SK-N-SH treated with all-trans-retinoic acid at 6 μM for 48 hours (cell line): Measurements from ENCODE around the gene UBA3.

Experiments
- ATAC-seq: fragments of 200-7000 bp; cut with Tn5 transposase; 3 replicates; pipeline ENCODE4 v1.9.1; 2020; ENCODE audit warnings: mild to moderate bottlenecking, moderate library complexity
- ARNTL ChIP-seq: fragments of 450-650 bp; formaldehyde crosslinking; IDR thresholded peaks from 2 replicates; pipeline ENCODE4 v1.5.0; 2020; ENCODE audit warnings: low read depth, mild to moderate bottlenecking, moderate library complexity, borderline replicate concordance
- BACH2 ChIP-seq: fragments of 250-450 bp; sonication (Bioruptor Pico); IDR thresholded peaks from 2 replicates; pipeline ENCODE4 v1.9.0; 2021; ENCODE audit warnings: mild to moderate bottlenecking, borderline replicate concordance
- CSDC2 ChIP-seq: fragments of 250-450 bp; sonication (Bioruptor Pico); IDR thresholded peaks from 2 replicates; pipeline ENCODE4 v1.5.0; 2020; ENCODE audit warnings: mild to moderate bottlenecking, moderate library complexity
- ESRRG ChIP-seq: fragments of 250-450 bp; sonication (Bioruptor Pico); IDR thresholded peaks from 2 replicates; pipeline ENCODE4 v1.6.1; 2021; ENCODE audit warnings: mild to moderate bottlenecking
- GLIS3 ChIP-seq: fragments of 250-450 bp; sonication (Bioruptor Pico); IDR thresholded peaks from 2 replicates; pipeline ENCODE4 v1.5.0; 2020; ENCODE audit warnings: mild to moderate bottlenecking, moderate library complexity
- ISL1 ChIP-seq: fragments of 250-450 bp; sonication (Bioruptor Pico); IDR thresholded peaks from 2 replicates; pipeline ENCODE4 v2.1.2; 2022; ENCODE audit warnings: mild to moderate bottlenecking, moderate library complexity
- OSR1 ChIP-seq: fragments of 250-450 bp; sonication (Bioruptor Pico); IDR thresholded peaks from 2 replicates; pipeline ENCODE4 v1.8.0; 2022; ENCODE audit warnings: moderate library complexity, mild to moderate bottlenecking, inconsistent platforms
- PPARA ChIP-seq: fragments of 250-450 bp; sonication (Bioruptor Pico); IDR thresholded peaks from 2 replicates; pipeline ENCODE4 v1.5.0; 2020; ENCODE audit warnings: mild to moderate bottlenecking, borderline replicate concordance
- RARB ChIP-seq: fragments of 250-450 bp; sonication (Bioruptor Pico); IDR thresholded peaks from 2 replicates; pipeline ENCODE4 v1.8.0; 2021; ENCODE audit warnings: mild to moderate bottlenecking, moderate library complexity
- SNAI2 ChIP-seq: fragments of 250-450 bp; sonication (Bioruptor Pico); IDR thresholded peaks from 2 replicates; pipeline ENCODE4 v1.5.0; 2020; ENCODE audit warnings: mild to moderate bottlenecking, moderate library complexity
- TCF4 ChIP-seq: fragments of 250-450 bp; sonication (Bioruptor Pico); IDR thresholded peaks from 2 replicates; pipeline ENCODE4 v1.8.0; 2021; ENCODE audit warnings: mild to moderate bottlenecking, moderate library complexity, borderline replicate concordance
- TOX ChIP-seq: fragments of 250-450 bp; sonication (Bioruptor Pico); IDR thresholded peaks from 2 replicates; pipeline ENCODE4 v1.8.0; 2021; ENCODE audit warnings: mild to moderate bottlenecking, moderate library complexity, borderline replicate concordance
- ZC3H10 ChIP-seq: fragments of 250-450 bp; sonication (Bioruptor Pico); IDR thresholded peaks from 2 replicates; pipeline ENCODE4 v1.5.1; 2021; ENCODE audit warnings: mild to moderate bottlenecking, moderate library complexity
- ZFP3 ChIP-seq: fragments of 250-450 bp; sonication (Bioruptor Pico); IDR thresholded peaks from 2 replicates; pipeline ENCODE4 v1.5.0; 2020; ENCODE audit warnings: mild to moderate bottlenecking, moderate library complexity
- ZFP30 ChIP-seq: fragments of 450-650 bp; formaldehyde crosslinking; IDR thresholded peaks from 2 replicates; pipeline ENCODE4 v1.5.0; 2022; ENCODE audit warnings: mild to moderate bottlenecking, moderate library complexity
- ZNF565 ChIP-seq: fragments of 450-650 bp; formaldehyde crosslinking; conservative IDR thresholded peaks from 2 replicates; pipeline ENCODE4 v1.5.0; 2020; ENCODE audit warnings: low read depth, mild to moderate bottlenecking, moderate library complexity
- ZNF70 ChIP-seq: fragments of 450-650 bp; formaldehyde crosslinking; IDR thresholded peaks from 2 replicates; pipeline ENCODE4 v1.5.0; 2020; ENCODE audit warnings: mild to moderate bottlenecking, moderate library complexity
- ZNF8 ChIP-seq: fragments of 450-650 bp; formaldehyde crosslinking; IDR thresholded peaks from 2 replicates; pipeline ENCODE4 v1.5.0; 2020; ENCODE audit warnings: mild to moderate bottlenecking, moderate library complexity
- TF ChIP-seq, protein P1 (sequence below): fragments of 250-450 bp; sonication (Bioruptor Pico); IDR thresholded peaks from 2 replicates; pipeline ENCODE4 v1.8.0; 2020; ENCODE audit warnings: mild to moderate bottlenecking, moderate library complexity, borderline replicate concordance
- TF ChIP-seq, protein P2 (sequence below): fragments of 250-450 bp; sonication (Bioruptor Pico); IDR thresholded peaks from 2 replicates; pipeline ENCODE4 v1.8.0; 2021; ENCODE audit warnings: low read depth, mild to moderate bottlenecking, moderate library complexity, borderline replicate concordance
- TF ChIP-seq, protein P3 (sequence below): fragments of 250-450 bp; sonication (Bioruptor Pico); IDR thresholded peaks from 2 replicates; pipeline ENCODE4 v1.5.1; 2020; ENCODE audit warnings: low read depth, mild to moderate bottlenecking, moderate library complexity
- TF ChIP-seq, protein P4 (sequence below): fragments of 250-450 bp; sonication (Bioruptor Pico); IDR thresholded peaks from 2 replicates; pipeline ENCODE4 v1.5.0; 2020; ENCODE audit warnings: mild to moderate bottlenecking, moderate library complexity
- TF ChIP-seq, protein P5 (sequence below): fragments of 250-450 bp; sonication (Bioruptor Pico); IDR thresholded peaks from 2 replicates; pipeline ENCODE4 v1.5.1; 2021; ENCODE audit warnings: mild to moderate bottlenecking, moderate library complexity

Gene UBA3

DNA sequence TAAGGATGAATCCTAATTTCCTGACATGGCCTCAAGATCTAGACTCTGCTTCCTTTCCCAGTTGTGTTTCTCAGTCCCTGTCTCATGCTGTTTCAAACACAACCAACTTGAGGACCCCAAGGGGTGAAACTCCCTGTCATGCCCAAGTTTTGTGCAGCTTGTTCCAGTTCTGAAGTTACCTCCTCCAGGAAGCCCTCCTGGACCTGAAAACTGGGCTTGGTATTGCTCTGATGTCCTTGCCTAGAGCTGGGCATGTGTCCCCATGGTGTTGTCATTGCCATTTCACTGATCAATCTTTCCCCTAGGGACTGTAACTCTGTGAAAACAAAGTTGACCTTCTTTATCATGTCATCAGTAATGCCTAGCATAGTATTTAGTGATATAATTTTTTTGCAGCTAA is 48.3 kb upstream of the UBA3 start:
- TF ChIP-seq ZNF565 (no peak), SNAI2 (CRISPR knock-in tag) (no peak), PPARA (no peak), ESRRG (no peak), ISL1 (CRISPR knock-in tag) (no peak), ZC3H10 (no peak), TCF4 (CRISPR knock-in tag) (no peak)
- TF ChIP-seq, protein P1, sequence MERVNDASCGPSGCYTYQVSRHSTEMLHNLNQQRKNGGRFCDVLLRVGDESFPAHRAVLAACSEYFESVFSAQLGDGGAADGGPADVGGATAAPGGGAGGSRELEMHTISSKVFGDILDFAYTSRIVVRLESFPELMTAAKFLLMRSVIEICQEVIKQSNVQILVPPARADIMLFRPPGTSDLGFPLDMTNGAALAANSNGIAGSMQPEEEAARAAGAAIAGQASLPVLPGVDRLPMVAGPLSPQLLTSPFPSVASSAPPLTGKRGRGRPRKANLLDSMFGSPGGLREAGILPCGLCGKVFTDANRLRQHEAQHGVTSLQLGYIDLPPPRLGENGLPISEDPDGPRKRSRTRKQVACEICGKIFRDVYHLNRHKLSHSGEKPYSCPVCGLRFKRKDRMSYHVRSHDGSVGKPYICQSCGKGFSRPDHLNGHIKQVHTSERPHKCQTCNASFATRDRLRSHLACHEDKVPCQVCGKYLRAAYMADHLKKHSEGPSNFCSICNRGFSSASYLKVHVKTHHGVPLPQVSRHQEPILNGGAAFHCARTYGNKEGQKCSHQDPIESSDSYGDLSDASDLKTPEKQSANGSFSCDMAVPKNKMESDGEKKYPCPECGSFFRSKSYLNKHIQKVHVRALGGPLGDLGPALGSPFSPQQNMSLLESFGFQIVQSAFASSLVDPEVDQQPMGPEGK (CRISPR knock-in tag): no peak
- TF ChIP-seq, protein P2, sequence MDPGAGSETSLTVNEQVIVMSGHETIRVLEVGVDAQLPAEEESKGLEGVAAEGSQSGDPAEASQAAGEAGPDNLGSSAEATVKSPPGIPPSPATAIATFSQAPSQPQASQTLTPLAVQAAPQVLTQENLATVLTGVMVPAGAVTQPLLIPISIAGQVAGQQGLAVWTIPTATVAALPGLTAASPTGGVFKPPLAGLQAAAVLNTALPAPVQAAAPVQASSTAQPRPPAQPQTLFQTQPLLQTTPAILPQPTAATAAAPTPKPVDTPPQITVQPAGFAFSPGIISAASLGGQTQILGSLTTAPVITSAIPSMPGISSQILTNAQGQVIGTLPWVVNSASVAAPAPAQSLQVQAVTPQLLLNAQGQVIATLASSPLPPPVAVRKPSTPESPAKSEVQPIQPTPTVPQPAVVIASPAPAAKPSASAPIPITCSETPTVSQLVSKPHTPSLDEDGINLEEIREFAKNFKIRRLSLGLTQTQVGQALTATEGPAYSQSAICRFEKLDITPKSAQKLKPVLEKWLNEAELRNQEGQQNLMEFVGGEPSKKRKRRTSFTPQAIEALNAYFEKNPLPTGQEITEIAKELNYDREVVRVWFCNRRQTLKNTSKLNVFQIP (CRISPR knock-in tag): no peak

DNA sequence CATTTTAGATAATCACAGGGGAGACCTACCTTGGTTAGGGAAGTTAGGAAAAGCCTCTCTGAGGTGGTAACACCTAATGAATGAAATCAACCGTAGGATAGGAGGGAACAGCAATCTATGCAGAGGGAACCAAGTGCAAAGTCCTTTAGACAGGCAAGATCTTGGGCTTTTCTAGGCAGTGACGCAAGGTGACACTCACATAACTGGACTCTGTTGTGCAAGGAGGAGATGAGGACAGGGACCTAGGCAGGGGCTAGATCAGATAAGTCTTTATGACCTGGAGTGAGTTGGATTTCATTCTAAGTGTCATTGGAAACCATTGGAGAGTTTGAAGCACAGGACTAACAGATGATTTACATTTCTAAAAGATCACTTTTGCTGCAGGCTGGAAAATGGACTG is 46.8 kb upstream of the UBA3 start:
- no peak for TF ChIP-seq ARNTL
- TF ChIP-seq, protein P3, sequence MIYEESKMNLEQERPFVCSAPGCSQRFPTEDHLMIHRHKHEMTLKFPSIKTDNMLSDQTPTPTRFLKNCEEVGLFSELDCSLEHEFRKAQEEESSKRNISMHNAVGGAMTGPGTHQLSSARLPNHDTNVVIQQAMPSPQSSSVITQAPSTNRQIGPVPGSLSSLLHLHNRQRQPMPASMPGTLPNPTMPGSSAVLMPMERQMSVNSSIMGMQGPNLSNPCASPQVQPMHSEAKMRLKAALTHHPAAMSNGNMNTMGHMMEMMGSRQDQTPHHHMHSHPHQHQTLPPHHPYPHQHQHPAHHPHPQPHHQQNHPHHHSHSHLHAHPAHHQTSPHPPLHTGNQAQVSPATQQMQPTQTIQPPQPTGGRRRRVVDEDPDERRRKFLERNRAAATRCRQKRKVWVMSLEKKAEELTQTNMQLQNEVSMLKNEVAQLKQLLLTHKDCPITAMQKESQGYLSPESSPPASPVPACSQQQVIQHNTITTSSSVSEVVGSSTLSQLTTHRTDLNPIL: no peak
- no peak for TF ChIP-seq BACH2 (CRISPR knock-in tag)
- TF ChIP-seq, protein P1 (CRISPR knock-in tag): no peak
- no peak for ATAC-seq

More for the DNA sequence above, 48.3 kb upstream of the UBA3 start:
- no peak for ATAC-seq

DNA sequence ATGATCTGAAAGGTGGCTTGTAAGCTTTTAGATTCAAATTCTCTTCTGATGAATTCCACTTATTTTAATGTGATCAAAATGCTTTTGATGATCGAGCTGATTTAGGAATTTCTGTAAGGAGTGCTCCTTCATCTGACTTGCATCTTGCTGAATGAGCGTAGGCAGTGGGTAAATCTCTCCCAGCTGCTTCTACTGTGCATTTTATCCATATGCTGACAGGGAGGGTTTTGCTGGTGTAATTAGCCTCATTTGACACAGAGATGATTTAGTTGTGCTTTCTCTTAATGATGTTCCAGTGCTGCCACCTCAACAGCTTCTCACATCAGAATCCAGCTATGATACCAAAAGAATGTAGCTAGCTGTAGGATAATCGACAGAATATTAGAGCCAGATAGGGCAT is 46.1 kb upstream of the UBA3 start:
- TF ChIP-seq TOX: no peak
- TF ChIP-seq GLIS3: no peak
- no peak for TF ChIP-seq ZFP3 (CRISPR knock-in tag)
- no peak for TF ChIP-seq ZNF565
- no peak for TF ChIP-seq SNAI2 (CRISPR knock-in tag)
- TF ChIP-seq BACH2 (CRISPR knock-in tag): no peak
- ATAC-seq: no peak

DNA sequence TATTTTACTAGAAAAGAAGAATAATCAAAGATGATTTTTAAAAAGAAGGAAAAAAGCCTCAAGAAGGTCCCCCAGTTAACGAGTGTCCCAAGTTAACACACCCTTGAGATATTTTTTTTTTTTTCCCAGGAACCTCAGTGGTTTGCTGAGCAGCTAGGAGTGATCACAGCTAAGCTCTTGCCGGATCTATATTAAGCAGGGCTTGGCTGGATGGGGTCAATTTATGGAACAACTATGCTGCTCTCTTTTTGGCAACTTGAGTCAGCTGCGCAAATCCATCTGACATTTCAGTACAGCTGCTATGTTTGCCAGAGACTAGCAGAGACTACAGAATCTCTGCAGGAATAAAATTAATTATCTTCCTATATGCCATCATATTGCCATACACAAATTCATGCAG is 42.2 kb upstream of the UBA3 start, which contains the start of gene LMOD3:
TSS of gene LMOD3 (minus strand) at position 193 of the 400 bp plus-strand sequence. CDS start 209 bp downstream, outside the sequence.
- ATAC-seq: no peak
- TF ChIP-seq ZNF8 (CRISPR knock-in tag) (no peak), ZFP30 (CRISPR knock-in tag) (no peak), ISL1 (CRISPR knock-in tag) (no peak)
- TF ChIP-seq, all 23 proteins: peak for 0

DNA sequence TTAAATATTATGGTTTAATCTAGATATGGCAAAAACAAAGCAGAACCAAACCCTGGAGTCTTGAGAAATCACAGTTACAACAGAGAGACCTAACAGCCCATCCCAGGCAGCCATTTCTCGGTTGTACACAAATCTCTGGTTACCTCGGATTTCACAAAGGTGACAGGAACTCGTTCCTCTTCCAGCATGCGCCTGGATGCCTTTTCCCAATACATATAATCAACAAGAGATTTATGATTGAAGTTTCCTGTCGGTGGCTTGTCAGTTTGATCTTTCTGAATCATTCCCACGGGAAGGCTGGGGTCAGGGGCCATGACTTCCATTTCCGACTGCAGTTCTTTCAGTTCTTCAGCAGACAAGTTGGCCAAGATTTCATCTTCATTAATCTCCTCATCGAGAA is 41.8 kb upstream of the UBA3 start:
- no peak for ATAC-seq
- TF ChIP-seq, protein P4, sequence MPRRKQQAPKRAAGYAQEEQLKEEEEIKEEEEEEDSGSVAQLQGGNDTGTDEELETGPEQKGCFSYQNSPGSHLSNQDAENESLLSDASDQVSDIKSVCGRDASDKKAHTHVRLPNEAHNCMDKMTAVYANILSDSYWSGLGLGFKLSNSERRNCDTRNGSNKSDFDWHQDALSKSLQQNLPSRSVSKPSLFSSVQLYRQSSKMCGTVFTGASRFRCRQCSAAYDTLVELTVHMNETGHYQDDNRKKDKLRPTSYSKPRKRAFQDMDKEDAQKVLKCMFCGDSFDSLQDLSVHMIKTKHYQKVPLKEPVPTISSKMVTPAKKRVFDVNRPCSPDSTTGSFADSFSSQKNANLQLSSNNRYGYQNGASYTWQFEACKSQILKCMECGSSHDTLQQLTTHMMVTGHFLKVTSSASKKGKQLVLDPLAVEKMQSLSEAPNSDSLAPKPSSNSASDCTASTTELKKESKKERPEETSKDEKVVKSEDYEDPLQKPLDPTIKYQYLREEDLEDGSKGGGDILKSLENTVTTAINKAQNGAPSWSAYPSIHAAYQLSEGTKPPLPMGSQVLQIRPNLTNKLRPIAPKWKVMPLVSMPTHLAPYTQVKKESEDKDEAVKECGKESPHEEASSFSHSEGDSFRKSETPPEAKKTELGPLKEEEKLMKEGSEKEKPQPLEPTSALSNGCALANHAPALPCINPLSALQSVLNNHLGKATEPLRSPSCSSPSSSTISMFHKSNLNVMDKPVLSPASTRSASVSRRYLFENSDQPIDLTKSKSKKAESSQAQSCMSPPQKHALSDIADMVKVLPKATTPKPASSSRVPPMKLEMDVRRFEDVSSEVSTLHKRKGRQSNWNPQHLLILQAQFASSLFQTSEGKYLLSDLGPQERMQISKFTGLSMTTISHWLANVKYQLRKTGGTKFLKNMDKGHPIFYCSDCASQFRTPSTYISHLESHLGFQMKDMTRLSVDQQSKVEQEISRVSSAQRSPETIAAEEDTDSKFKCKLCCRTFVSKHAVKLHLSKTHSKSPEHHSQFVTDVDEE (CRISPR knock-in tag): no peak
- no peak for TF ChIP-seq ISL1 (CRISPR knock-in tag)
- TF ChIP-seq TCF4 (CRISPR knock-in tag): no peak
- no peak for TF ChIP-seq ESRRG
- no peak for TF ChIP-seq GLIS3
- TF ChIP-seq ZFP30 (CRISPR knock-in tag): no peak
- TF ChIP-seq SNAI2 (CRISPR knock-in tag): no peak
- no peak for TF ChIP-seq CSDC2 (CRISPR knock-in tag)
- TF ChIP-seq TOX: no peak
- no peak for TF ChIP-seq ZC3H10
- no peak for TF ChIP-seq RARB (CRISPR knock-in tag)
- TF ChIP-seq, protein P5, sequence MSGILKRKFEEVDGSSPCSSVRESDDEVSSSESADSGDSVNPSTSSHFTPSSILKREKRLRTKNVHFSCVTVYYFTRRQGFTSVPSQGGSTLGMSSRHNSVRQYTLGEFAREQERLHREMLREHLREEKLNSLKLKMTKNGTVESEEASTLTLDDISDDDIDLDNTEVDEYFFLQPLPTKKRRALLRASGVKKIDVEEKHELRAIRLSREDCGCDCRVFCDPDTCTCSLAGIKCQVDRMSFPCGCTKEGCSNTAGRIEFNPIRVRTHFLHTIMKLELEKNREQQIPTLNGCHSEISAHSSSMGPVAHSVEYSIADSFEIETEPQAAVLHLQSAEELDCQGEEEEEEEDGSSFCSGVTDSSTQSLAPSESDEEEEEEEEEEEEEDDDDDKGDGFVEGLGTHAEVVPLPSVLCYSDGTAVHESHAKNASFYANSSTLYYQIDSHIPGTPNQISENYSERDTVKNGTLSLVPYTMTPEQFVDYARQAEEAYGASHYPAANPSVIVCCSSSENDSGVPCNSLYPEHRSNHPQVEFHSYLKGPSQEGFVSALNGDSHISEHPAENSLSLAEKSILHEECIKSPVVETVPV: no peak
- TF ChIP-seq ZNF70 (CRISPR knock-in tag): no peak
- no peak for TF ChIP-seq PPARA
- no peak for TF ChIP-seq ZNF565
- TF ChIP-seq OSR1 (CRISPR knock-in tag): no peak
